C4-2B (cell line): ENCODE measurements around the gene PARVB.

Source experiments
- ZFX ChIP-seq: fragments of 450-650 bp; IDR thresholded peaks from 2 replicates; pipeline ENCODE4 v1.6.1; 2017
- TF ChIP-seq, protein P1 (sequence below): fragments of 450-650 bp; conservative IDR thresholded peaks from 2 replicates; pipeline ENCODE4 v1.5.1; 2017; ENCODE audit warnings: mild to moderate bottlenecking

- TF ChIP-seq, protein P1, sequence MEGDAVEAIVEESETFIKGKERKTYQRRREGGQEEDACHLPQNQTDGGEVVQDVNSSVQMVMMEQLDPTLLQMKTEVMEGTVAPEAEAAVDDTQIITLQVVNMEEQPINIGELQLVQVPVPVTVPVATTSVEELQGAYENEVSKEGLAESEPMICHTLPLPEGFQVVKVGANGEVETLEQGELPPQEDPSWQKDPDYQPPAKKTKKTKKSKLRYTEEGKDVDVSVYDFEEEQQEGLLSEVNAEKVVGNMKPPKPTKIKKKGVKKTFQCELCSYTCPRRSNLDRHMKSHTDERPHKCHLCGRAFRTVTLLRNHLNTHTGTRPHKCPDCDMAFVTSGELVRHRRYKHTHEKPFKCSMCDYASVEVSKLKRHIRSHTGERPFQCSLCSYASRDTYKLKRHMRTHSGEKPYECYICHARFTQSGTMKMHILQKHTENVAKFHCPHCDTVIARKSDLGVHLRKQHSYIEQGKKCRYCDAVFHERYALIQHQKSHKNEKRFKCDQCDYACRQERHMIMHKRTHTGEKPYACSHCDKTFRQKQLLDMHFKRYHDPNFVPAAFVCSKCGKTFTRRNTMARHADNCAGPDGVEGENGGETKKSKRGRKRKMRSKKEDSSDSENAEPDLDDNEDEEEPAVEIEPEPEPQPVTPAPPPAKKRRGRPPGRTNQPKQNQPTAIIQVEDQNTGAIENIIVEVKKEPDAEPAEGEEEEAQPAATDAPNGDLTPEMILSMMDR: no peak
- no peak for TF ChIP-seq ZFX
Observed at GRCh38 chr22:44206330-44206645, 182.2 kb downstream of the PARVB start.
